ENCODE measurements around the gene SORD.

SORD gene

DNA sequence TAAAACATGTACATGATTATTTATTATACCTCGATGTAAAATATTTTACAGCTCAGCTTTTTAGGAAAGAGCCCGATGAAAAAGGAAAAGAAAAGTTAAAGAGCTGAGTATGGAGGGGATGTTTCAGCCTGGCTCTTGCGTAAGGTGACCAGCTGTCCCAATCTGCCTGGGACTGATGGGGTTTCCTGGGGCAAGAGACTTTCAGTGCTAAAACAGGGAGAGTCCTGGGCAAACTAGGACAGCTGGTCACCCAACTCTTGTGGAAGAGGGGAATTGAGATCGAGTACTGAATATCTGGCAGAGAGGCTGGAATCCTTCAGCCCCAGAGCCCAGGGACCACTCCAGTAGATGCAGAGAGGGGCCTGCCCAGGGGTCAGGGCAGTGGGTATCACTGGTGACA lies 70.0 kb downstream of the SORD start:
- DNase-seq (ENCODE audit: extremely low read depth, low read depth), result no peak
- no peak for TF ChIP-seq CTCF (IDR thresholded peaks at IDR 0.05; ENCODE audit: low read depth, low read length)

GRCh38 chr15:45093622-45094357 lies 70.8 kb downstream of the SORD start:
- no peak for TF ChIP-seq CTCF (IDR thresholded peaks at IDR 0.05; ENCODE audit: low read depth, low read length)
- no peak for DNase-seq (ENCODE audit: extremely low read depth, low read depth)

GRCh38 chr15:45094358-45094730 lies 71.3 kb downstream of the SORD start:
- TF ChIP-seq CTCF (IDR thresholded peaks at IDR 0.05; ENCODE audit: low read depth, low read length), result no peak
- no peak for DNase-seq (ENCODE audit: extremely low read depth, low read depth)

DNA sequence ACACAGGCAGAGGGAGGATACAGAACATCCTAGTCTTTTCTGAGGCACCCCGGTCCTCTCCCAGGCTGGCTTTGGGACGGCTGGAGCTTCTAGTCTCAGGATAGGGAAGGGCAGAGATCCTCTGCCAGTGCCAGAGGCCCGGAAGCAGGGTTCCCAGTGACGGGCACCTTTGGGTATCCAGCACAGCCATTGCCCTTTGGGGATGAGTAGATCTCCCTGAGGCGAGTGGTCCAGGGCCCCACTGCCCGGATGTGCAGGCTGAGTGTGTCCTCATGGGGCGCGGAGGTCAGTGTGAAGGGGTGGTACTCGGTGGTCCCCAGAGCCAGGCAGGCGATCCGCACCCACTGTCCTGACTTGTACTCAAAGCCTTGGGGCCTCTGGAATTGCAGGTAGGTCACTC lies 72.7 kb downstream of the SORD start:
- TF ChIP-seq CTCF (IDR thresholded peaks at IDR 0.05; ENCODE audit: low read depth, low read length), result no peak
- DNase-seq (ENCODE audit: extremely low read depth, low read depth), result no peak

- no peak for DNase-seq (ENCODE audit: extremely low read depth, low read depth)
- no peak for TF ChIP-seq CTCF (IDR thresholded peaks at IDR 0.05; ENCODE audit: low read depth, low read length)
Observed at GRCh38 chr15:45097466-45097865, 74.5 kb downstream of the SORD start.

DNA sequence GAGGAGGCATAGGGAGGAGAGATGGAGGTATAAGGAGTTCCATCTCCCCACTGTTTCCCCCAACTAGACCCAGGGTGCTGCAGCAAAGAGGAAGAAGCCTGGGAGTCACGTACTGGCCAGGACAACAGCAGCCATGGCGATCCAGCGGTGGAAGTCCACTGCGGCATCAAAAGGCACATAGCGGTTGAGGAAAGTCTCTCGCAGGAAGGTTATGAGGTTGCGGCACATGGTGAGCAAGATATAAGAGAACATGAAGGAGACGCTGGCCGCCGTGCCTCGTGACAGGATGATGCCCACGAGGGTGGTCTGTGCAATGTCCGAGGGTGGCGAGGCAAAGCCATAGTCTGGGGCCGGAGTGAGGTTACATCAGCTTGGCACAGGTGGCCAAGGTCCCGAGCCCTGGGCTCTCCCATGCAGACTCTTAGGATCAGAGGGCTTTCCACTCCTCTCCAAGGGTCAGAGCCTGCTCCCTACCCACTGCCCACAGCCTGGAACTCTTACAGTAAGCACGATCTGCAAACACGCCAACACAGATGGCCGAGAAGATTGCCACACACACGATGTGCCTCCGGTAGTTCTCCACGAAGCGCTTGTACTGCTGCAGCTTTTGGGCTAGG lies 76.7 kb downstream of the SORD start:
- TF ChIP-seq CTCF (IDR thresholded peaks at IDR 0.05; ENCODE audit: low read depth, low read length), result no peak
- DNase-seq (ENCODE audit: extremely low read depth, low read depth), result no peak

- no peak for DNase-seq (ENCODE audit: extremely low read depth, low read depth)
- no peak for TF ChIP-seq CTCF (IDR thresholded peaks at IDR 0.05; ENCODE audit: low read depth, low read length)
Observed at GRCh38 chr15:45100884-45101625, 78.1 kb downstream of the SORD start.

All from AG09319 (cell line).